GM18907 (cell line): Measurements from ENCODE around the gene ZBTB40.

Experiments
- ATAC-seq: cut with Tn5 transposase; IDR thresholded peaks from one replicate; pipeline ENCODE4 v1.9.1; 2021; ENCODE audit warnings: mild to moderate bottlenecking, moderate library complexity; ENCODE audit not compliant: unreplicated experiment

The ZBTB40 gene

DNA sequence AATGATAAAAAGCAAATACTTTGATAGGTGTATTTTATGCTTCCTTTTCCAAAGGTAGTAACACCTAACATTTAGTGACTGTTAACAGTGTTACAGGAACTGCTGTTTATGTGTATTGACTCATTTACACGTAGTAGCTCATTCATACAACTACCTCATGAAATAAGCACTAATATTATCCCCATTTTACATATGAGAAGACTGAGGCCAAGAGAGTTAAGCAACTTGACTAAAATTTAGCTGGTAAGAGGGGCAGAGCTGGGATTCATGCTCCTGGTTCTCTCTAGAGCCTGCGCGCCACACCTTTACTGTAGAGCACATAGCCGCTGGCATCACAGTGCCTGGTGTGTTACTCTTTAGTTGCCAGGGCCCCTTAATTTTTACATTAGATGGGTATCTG is 11.3 kb downstream of the ZBTB40 start:
- no peak for ATAC-seq

DNA sequence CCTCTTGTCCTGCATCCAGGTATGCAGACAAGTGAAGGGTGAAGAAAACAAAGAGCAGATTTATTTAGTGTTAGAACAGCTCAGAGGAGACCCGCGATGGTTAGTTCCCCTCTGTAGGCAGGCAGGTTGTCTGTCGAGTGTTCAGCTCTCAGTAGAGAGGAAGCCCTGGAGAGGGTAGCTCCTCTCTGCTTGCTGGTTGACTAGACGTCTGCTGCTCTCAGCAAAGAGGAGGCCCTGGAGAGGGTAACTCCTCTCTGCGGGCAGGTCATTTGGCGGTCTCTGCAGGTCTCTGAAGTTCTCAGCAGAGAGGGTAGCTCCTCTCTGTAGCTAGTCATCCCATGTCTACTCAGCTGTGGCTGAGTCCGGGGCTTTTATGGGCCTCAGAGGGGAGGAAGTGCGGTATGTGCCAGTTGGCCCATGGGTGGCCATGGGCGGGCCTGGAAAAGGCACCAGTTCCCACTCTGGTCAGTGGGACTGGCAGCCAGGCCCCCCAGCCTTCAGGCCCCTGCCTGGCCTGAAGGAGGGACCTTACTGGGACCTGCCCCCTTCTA is 13.4 kb downstream of the ZBTB40 start:
- no peak for ATAC-seq

DNA sequence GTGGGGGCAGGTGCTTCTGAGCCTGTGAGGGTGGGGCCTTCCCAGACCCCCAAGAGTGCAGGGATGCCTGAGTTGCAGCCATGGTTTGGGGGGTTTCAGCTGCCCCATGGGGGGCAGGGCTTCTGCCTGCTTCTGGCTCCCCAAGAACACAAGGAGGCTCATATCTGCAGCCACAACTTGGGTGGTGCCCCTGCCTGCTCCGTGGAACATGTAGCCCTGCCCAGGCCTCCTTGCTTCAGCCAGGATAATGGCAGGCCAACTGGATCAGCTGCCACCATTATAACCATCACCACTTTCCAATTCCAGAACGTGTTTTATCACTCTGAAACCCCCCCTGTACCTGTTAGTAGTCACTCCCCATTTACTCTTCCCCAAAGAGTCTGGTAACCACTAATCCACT is 14.0 kb downstream of the ZBTB40 start:
- no peak for ATAC-seq

DNA sequence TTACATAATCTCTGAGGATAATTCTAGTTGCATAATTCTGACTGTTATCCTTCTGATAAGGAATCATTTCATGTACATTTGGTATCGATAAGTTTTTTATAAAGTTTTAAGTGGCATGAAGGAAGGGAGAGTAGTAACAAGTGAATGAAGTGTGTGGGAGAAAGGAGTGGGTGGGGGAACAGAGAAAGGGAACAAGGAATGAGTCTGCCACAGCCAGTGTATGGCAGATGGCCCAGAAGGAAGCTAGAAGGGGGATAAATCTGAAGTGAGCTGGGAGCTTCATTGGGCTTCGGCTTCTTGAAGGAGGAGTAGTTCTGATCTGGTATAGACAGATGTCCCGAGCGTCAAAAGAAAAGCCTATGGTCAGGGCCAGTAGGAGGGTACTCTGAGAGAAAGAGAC is 18.6 kb downstream of the ZBTB40 start:
- no peak for ATAC-seq

DNA sequence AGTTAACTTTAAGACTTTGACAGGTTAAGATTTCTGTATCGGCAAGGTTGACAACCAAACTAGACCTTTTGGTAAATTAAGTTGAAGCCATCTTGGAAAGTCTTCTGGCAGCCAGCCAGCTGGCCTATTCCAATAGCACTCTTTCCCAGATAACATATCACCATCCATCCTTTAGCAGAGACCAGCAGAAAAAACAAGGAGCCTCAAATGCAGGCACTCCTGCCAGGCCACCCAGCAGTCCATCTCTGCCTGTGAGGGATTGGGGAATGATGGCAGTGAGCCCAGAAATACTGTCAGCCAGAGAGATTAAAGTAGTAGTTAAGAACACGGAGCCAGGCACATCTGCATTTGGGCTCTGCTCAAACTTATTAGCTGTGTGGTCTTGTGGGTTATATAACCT is 19.4 kb downstream of the ZBTB40 start:
- ATAC-seq = no peak

DNA sequence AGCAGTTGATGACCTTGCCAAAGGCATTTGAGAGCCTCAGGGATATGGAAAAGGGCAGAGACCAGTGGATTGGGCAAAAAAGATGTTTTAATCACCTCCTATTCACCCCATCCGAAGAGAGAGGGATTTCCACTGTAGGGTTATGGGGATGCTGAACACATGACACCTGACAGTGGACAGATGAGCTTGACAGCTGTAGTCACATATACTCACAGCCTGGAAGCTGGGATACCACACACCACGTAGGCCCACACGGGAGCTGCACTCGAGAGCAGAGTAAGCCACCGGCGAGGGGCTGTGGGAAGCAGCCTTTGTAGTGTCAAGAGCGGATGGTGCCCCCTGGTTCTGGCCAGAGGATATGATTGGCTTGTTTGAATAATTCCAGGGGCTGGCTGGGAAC is 20.0 kb downstream of the ZBTB40 start:
- ATAC-seq = no peak

DNA sequence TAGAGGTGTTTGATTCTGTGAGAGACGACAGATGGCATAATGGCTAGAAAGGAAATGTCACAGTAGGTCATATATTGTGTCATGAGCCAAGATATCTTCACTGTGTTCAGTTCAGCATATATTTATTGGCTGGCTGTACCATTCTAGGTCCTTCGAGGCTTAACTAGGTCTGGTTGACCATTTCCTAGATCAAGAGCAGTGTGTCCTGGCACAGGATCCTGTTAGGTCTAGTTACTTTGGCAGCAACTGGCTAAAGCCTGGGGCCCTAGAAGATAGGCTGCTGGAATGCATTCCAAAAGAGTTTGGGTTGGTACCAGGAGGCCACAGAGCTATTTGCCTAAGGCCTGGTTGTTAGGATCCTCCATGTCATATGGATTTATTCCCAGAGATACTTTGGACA is 20.9 kb downstream of the ZBTB40 start:
- no peak for ATAC-seq

DNA sequence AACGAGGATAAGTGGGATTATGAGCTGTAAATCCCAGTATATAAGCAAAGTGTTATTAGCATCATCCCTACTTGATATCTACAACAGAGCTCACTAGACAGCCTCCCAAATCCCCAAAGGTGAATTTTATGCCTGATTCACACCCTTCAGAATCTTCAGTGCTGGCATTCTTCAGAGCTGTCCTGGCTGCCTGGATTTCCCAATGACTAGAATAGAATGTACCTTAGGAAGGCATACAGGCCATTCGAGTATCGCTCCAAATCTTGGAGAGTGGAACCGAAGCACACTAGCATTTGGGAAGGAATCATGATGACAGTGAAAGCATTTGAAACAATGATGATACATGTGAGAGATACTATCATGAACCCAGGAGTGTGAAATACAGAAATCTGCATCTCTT is 22.3 kb downstream of the ZBTB40 start:
- no peak for ATAC-seq

DNA sequence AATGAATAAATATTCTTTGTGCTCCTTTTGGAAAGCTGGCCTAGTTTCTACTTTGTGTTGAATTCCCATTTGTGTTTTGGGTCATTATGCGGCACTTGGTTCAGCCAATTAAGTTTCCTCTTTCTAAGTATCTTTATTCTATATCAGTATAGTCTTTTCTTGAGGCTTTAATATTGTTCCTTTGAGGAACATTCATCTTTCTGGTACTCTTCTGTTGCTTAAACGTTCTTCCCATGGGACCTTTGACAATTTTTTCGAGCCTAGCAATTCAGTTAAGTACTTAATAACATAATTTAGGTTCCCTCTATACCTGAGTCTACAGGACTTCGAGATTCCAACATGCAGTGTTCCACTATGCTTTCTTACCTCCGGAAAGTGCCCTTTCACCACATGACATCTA is 24.9 kb downstream of the ZBTB40 start:
- no peak for ATAC-seq

DNA sequence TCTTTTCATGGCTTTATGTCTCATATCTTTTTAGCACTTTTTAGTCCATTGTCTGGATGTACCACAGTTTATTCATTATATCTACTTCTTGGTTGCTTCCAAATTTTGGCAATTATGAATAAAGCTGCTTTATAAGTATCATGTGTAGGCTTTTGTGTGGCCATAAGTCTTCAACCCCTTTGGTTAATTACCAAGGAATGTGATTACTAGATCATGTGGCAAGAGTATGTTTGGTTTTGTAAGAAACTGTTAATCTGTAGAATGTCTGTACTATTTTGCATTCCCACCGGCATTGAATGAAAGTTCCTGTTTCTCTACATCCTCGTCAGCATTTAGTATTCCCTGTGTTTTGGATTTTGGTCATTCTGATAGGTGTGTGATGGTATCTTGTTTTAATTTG is 31.5 kb downstream of the ZBTB40 start:
- ATAC-seq = no peak

DNA sequence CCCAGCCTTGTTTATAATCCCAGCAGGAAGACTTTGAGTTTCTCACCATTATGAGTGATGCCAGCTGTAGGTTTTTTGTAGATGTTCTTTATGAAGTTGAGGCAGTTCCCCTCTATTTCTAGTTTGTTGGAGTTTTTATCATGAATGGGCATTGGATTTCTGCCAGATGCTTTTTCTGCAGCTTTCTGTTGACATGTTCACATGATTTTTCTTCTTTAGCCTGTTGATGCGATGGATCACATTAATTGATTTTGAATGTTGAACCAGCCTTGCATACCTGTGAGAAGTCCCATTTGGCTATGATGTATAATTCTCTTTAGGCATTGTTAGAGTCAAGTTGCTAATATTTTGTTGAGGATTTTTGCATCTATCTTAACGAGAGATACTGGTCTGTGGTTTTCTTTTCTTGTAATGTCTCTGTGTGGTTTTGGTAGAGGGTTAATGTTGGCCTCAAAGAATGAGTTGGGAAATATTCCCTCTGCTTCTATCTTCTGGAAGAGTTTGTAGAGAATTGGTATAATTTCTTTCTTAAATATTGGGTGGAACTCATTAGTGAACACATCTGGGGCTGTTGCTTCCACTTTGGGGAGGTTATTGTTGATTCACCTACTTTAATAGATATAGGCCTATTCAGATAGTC is 33.2 kb downstream of the ZBTB40 start:
- ATAC-seq = no peak

DNA sequence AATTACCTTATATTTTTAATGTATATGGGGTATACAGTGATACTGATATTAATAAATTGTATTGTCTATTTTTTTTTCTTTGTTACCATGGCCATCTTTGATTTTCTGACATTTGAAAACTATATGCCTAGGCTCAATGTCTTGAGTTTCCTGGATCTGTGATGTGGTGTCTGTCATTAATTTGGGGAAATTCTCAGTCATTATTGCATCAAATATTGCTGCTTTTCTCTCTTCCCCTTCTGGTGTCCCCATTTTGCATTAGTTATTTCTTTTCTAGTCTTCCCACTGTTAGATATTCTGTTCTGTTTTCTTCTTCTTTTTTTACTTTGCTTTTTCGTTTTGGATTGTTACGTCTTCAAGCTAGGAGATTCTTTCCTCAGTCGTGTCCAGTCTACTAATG is 33.8 kb downstream of the ZBTB40 start:
- no peak for ATAC-seq

DNA sequence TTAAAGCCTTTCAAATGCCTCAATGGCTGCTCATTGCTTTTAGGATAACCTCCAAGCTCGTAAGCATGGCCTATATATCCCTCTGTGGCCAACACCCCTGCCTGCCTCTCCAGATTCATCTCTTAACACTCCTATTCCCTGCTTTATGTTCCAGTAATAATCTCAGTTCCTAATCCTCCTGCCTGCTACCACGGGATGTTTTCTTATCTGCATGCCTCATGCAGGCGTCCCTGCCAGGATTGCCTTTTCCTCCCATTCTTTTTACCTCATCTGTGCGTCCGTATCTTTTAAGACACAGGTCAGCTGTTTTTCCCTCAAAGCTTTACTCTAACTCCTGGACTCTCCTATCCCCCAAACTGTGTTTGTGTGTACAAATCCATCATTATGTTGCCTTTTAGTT is 36.1 kb downstream of the ZBTB40 start:
- ATAC-seq = no peak

DNA sequence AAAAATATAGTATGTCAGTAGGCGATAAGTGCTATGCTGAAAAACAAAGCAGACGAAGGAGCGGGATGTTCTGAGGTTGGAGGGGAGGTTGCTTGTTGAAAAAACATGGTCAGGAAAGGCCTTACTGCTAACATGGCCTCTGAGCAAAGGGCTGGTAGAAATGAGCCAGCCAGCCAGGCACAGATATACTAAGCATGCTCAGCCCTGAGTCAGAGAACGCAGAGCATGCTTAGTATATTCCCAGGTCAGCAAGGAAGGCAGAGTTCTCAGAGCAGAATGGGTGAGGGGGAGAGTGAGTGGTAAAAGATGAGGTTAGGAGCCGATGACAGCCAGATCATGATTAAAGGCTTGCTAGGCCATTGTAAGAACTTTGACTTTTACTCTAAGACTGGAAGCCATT is 36.7 kb downstream of the ZBTB40 start:
- no peak for ATAC-seq

DNA sequence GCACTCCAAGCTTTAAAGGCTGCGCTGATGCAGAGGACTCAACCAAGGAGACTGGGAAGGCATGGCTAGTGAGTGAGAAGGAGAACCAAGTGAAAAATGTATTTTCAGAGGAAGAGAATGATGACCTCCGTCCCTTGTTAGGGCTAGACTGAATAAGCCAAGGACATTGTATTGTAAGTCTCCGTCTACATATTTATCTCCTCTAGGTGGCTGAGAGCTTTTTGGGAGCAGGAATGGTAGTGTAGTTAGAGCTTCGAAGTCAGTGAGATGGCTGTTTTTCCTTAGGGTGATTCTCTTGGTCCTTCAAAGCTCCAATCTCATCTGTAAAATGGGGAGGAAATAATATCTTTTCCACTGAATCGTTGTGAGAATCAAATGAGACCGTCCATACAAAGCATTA is 37.6 kb downstream of the ZBTB40 start:
- ATAC-seq = no peak

DNA sequence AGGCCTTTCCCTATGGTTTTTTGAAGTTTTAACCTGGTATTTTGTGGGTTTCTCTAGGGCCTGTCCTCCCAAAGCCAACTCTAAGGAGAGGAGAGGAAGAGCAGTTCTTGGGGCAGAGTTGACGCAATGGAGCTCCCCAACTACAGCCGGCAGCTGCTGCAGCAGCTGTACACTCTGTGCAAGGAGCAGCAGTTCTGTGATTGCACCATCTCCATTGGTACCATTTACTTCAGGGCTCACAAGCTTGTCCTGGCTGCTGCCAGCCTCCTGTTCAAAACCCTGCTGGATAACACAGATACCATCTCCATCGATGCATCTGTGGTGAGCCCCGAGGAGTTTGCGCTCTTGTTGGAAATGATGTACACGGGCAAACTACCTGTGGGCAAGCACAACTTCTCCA is 38.2 kb downstream of the ZBTB40 start:
- no peak for ATAC-seq

DNA sequence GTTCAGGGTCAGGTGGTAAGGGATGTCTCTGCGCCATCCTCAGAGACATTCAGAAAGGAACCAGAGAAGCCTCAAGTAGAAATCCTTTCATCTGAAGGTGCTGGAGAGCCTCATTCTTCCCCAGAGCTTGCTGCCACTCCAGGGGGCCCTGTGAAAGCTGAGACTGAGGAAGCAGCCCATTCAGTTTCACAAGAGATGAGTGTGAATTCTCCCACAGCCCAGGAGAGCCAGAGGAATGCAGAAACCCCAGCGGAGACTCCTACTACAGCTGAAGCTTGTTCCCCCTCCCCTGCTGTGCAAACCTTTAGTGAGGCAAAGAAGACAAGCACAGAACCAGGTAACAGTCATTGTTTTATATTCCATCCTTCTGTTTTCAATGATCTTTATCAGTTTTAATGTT is 38.7 kb downstream of the ZBTB40 start:
- no peak for ATAC-seq

DNA sequence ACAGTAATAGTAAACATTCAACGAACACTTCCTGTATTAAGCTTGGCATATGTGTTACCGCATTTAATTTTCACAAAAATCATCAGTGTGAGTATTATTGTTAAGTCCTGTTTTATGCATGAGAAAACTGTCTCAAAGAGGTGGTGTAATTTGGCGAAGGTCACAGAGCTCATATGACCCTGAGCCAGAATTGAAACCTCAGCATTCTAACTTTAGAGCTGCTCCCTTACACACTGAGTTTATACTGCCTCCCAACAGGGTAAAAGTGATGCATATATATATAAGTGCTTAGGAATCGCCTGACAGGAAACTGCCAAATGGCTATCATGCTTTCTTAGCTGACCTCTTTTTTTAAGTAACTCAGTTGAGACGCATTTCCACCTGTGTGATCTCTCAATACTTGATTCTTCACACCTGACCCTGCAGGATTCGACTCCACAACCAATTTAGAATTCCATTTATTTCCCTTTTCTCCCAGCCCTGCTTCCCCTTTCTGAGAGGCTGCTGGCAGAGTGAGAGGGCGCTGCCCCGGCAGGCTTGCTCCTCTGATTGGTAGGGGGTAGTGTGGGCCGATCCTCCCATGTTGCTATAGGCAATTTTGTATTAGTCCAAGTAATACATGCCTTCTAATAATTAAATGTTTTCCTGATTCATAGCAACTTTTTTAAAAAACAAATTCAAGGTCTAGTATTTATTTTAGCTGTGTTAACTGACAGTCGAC is 40.5 kb downstream of the ZBTB40 start:
- no peak for ATAC-seq

DNA sequence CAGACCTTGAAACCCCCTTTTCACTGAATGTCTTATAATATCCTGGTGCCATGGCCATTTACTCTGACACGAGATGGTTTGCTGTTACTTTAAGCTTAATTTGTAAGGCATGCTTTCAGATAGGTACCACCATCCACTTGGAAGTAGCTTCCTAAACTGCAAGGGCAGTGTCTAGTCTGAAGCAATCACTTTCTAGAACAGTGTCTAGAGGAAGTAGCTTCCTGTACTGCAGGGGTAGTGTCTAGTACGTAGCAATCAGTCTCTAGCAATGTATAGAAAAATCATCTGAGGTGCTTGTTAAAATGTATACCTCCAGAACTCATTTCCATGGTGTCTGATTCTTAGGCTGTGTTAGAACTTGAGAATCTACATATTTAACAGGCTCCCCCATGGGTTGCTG is 42.5 kb downstream of the ZBTB40 start:
- ATAC-seq = no peak

DNA sequence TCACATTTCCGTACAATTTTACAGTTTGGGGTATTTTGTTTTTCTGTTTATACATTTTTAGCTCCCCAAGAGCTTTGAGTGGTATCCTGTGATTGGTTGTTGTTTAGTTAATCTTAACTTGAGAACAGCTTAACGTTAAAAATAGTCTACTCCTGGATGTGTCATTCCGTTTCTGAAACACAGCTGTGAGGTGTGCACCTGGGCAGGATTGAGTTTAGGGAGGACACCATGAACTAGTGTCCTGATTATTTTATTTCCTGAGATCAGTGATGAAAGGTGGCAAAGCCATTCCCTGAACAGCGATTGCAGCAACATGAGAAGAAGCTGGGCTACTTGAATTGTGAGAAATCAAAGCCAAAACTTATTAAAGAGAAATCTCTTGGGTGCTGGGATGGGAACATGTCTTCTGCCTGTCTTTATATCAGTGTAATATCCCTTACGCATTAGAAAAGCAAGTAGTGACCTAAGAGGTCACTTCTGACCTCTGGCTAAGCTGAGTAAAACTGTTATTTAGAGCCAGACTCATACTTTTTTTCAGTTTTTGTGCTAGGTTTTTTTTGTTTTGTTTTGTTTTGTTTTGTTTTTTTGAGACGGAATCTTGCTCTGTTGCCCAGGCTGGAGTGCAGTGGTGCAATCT is 43.4 kb downstream of the ZBTB40 start:
- ATAC-seq = no peak

DNA sequence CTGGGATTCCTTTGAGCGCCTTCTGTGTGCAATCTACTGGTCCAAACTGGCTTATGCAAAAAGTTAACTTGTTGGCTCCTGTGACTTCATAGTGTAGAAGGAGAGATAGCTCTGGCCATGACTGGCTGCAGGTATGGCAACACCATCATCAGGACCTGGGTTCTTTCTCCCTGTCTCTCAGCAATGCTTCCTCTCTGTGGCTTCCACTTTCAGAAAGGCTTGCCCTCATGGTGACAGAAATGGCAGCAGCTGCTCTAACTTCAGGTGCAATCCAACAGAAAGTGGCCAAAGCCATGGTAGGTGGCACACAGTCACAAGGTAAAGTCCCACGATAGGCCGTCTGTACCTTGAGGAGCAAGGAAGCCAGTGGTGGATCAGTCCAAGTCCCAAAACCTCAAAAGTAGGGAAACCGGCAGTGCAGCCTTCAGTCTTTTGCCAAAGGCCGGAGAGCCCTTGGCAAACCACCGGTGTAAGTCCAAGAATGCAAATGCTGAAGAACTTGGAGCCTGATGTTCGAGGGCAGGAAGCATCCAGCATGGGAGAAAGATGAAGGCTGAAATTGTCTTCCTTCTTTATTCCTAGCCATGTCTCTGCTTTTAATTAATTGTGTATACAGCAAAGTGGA is 45.0 kb downstream of the ZBTB40 start:
- ATAC-seq = no peak

DNA sequence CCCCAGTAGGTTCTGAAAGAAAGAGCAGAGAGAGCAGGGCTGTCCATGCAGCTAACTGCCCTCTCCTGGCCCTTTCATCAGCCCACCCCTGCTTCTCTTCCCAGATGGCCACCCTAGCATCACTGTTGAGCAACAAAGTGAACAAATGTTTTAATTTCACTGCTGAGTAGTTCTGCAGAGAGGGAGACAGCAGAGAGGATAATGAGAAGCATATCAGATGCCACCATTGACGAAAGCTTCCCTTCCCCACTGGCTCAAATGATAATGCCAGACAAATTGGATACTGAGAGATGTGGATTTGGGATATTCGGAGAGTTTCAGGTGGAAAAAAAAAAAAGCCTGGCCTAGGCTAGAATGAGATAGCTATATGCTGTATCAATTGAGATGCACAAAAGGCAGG is 46.8 kb downstream of the ZBTB40 start:
- no peak for ATAC-seq
